ENCODE data around the gene HKDC1. TPM values are rescaled to one million over a fixed set of nuclear protein-coding genes. Genes with fewer than 3 reads are reported as not detected.

The HKDC1 gene
- total RNA-seq, 1 experiment from 2014 or later = 0.52 TPM

DNA sequence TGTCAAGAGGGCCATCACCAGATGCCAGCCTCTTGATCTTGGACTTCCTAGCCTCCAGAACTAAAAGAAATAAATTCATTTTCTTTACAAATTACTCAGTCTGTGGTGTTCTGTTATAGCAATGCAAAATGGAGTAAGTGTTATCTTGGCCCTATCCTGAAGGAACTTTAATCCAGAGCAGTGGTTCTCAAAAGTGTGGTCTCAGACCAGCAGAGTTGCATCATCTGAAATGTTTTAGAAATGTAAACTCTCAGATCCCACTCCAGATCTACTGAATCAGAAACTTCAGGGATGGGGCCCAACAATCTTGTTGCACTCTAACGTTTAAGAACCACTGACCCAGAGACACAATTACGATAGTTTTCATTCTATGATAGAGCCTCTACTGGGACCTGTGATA is 43.3 kb upstream of the HKDC1 start:
- no peak overlapping the region for H3K4me3 ChIP-seq (ENCODE audit: low read depth, low read length, poor library complexity, severe bottlenecking)
- no peaks in the 10 kb centered on the region for H3K9me3 ChIP-seq (ENCODE audit: low read depth, low read length, poor library complexity, severe bottlenecking)
- DNase-seq (ENCODE audit: low spot score) = no peak
- peaks cover 9% of the 10 kb centered on the region for H3K4me1 ChIP-seq (ENCODE audit: insufficient read depth, low read length, poor library complexity, severe bottlenecking)
- no peaks in the 10 kb centered on the region for H3K27me3 ChIP-seq (replicated peaks; ENCODE audit: insufficient read depth, low read depth, low read length, poor library complexity)
- ChIA-PET CTCF (no interaction called here), POLR2A (ENCODE audit: low non-redundant PET) (no interaction called here)
- no peak overlapping the region for H3K27ac ChIP-seq (ENCODE audit: low read depth, low read length, poor library complexity, severe bottlenecking)
- no TSS peak for BruUV-seq (replicated peaks)
- H3K36me3 ChIP-seq (ENCODE audit: insufficient read depth, low read length, poor library complexity, severe bottlenecking) = no peaks in the 10 kb centered on the region
- no peak for TF ChIP-seq EZH2 (IDR thresholded peaks at IDR 0.05; ENCODE audit: borderline replicate concordance, low read depth, low read length, poor library complexity, severe bottlenecking)
- TF ChIP-seq, protein P1, sequence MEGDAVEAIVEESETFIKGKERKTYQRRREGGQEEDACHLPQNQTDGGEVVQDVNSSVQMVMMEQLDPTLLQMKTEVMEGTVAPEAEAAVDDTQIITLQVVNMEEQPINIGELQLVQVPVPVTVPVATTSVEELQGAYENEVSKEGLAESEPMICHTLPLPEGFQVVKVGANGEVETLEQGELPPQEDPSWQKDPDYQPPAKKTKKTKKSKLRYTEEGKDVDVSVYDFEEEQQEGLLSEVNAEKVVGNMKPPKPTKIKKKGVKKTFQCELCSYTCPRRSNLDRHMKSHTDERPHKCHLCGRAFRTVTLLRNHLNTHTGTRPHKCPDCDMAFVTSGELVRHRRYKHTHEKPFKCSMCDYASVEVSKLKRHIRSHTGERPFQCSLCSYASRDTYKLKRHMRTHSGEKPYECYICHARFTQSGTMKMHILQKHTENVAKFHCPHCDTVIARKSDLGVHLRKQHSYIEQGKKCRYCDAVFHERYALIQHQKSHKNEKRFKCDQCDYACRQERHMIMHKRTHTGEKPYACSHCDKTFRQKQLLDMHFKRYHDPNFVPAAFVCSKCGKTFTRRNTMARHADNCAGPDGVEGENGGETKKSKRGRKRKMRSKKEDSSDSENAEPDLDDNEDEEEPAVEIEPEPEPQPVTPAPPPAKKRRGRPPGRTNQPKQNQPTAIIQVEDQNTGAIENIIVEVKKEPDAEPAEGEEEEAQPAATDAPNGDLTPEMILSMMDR (conservative IDR thresholded peaks at IDR 0.05; ENCODE audit: low read depth, low read length) = no peak
- intact Hi-C loops (cut with micrococcal nuclease; ENCODE audit: unreplicated experiment) = loop anchor here (5.0 kb wide), 1 partner anchor 55 kb away; the partner anchor contains the start of gene VPS26A

DNA sequence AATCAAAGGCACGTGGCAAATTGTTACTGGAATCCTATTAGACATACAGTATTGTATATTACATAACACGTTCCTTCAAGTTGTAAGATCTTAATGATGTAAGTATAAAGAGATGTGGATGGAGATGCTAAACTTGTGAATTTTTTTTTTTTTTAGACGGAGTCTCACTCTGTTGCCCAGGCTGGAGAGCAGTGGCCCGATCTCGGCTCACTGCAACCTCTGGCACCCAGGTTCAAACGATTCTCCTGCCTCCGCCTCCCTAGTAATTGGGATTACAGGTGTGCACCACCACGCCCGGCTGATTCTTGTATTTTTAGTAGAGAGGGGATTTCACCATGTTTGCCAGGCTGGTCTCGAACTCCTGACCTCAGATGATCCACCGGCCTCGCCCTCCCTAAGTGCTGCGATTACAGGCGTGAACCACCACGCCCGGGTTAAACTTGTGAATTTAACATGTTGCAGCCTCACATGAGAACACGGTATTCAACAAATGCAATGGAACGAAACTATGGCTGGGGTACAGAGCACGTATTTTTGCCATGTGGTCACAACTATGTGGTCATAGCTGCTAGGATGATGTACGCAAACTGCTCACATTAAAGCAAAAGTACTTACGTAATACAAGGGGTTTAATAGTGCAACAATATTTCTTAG is 40.9 kb upstream of the HKDC1 start:
- Histone ChIP-seq H3K4me1 (ENCODE audit: insufficient read depth, low read length, poor library complexity, severe bottlenecking) (peaks cover 9% of the 10 kb centered on the region), H3K27ac (ENCODE audit: low read depth, low read length, poor library complexity, severe bottlenecking) (peak overlapping the region; percentile 97), H3K9me3 (ENCODE audit: low read depth, low read length, poor library complexity, severe bottlenecking) (no peaks in the 10 kb centered on the region), H3K27me3 (replicated peaks; ENCODE audit: insufficient read depth, low read depth, low read length, poor library complexity) (no peaks in the 10 kb centered on the region), H3K36me3 (ENCODE audit: insufficient read depth, low read length, poor library complexity, severe bottlenecking) (no peaks in the 10 kb centered on the region), H3K4me3 (ENCODE audit: low read depth, low read length, poor library complexity, severe bottlenecking) (peak overlapping the region; percentile 87)
- TF ChIP-seq, protein P1 (conservative IDR thresholded peaks at IDR 0.05; ENCODE audit: low read depth, low read length) = no peak
- TF ChIP-seq EZH2 (IDR thresholded peaks at IDR 0.05; ENCODE audit: borderline replicate concordance, low read depth, low read length, poor library complexity, severe bottlenecking) = no peak
- DNase-seq (ENCODE audit: low spot score) = no peak
- POLR2A ChIA-PET (ENCODE audit: low non-redundant PET) = interaction anchor here (0.6 kb wide), 1 partner anchor 749 kb away, joined by 5 read pairs; no protein-coding TSS in a partner anchor
- CTCF ChIA-PET = interaction anchor here (0.8 kb wide), 1 partner anchor 234 kb away, joined by 3 read pairs; no protein-coding TSS in a partner anchor
- TSS peak; percentile 97 for BruUV-seq (replicated peaks)
- intact Hi-C loops (cut with micrococcal nuclease; ENCODE audit: unreplicated experiment) = loop anchor here (5.0 kb wide), 1 partner anchor 57 kb away; the partner anchor contains the start of gene VPS26A

DNA sequence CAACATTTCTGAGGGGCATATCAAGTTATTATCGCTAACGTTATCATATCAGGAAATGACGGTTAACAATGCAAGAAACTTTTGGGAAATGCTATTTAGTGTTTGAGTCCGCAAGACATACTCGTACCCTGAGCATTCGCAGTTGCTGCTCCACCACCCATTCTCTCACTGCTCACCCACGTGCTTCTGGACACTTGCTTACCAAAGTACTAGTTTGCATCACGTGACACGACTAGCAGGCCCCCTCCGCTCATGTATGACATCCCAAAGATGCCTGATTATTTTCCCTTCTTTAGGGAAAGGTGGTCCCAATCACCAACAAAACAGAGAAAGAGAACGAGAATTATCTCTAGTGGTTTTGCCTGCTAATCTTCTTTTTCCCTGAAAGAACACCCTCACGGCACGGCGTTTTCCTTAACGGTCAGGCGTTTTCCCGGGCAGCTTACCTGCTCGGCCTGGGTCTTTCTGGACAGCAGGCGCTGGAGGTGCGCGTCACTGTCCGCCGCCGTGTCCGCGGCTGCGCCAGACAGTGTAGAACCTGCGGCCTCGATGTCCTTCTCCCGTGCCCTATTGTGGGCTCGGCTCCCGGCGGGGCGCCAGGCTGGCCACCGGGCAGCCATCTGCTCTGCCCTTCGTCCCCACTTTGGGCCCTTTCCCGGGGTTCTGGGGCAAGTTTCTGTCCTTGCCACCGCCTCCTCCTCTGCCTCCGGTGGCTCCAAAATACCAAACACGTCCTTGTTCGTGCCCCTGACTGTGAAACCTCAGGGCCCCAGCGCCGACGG is 40.2 kb upstream of the HKDC1 start, which contains the start of gene SUPV3L1:
Gene SUPV3L1 (plus strand): TSS at position 492 of the 782 bp plus-strand sequence. CDS start 58 bp downstream, at position 550.
- BruUV-seq (replicated peaks) = no TSS peak
- H3K36me3 ChIP-seq (ENCODE audit: insufficient read depth, low read length, poor library complexity, severe bottlenecking) = no peaks in the 10 kb centered on the region
- TF ChIP-seq EZH2 (IDR thresholded peaks at IDR 0.05; ENCODE audit: borderline replicate concordance, low read depth, low read length, poor library complexity, severe bottlenecking) = no peak
- TF ChIP-seq, protein P1 (conservative IDR thresholded peaks at IDR 0.05; ENCODE audit: low read depth, low read length) = no peak
- peak within 1 kb of the TSS; percentile 87 for H3K4me3 ChIP-seq (ENCODE audit: low read depth, low read length, poor library complexity, severe bottlenecking)
- H3K9me3 ChIP-seq (ENCODE audit: low read depth, low read length, poor library complexity, severe bottlenecking) = no peaks in the 10 kb centered on the region
- no peaks in the 10 kb centered on the region for H3K27me3 ChIP-seq (replicated peaks; ENCODE audit: insufficient read depth, low read depth, low read length, poor library complexity)
- ChIA-PET POLR2A (ENCODE audit: low non-redundant PET) (interaction anchor here (0.6 to 0.7 kb wide), 2 partner anchors 139 to 750 kb away, joined by 4 to 5 read pairs; no protein-coding TSS in a partner anchor), CTCF (interaction anchor here (0.6 to 0.8 kb wide), 2 partner anchors 228 to 233 kb away, joined by 3 read pairs; no protein-coding TSS in a partner anchor)
- H3K4me1 ChIP-seq (ENCODE audit: insufficient read depth, low read length, poor library complexity, severe bottlenecking) = peaks cover 9% of the 10 kb centered on the region
- intact Hi-C loops (cut with micrococcal nuclease; ENCODE audit: unreplicated experiment) = loop anchor here (1.0 to 5.0 kb wide), 2 partner anchors 42 to 58 kb away; partner anchors contain the start of gene VPS26A
- peak within 1 kb of the TSS; percentile 97 for H3K27ac ChIP-seq (ENCODE audit: low read depth, low read length, poor library complexity, severe bottlenecking)
- peak; percentile 98 for DNase-seq (ENCODE audit: low spot score)
